Measurements from ENCODE around the gene XCL2.

XCL2 gene

DNA sequence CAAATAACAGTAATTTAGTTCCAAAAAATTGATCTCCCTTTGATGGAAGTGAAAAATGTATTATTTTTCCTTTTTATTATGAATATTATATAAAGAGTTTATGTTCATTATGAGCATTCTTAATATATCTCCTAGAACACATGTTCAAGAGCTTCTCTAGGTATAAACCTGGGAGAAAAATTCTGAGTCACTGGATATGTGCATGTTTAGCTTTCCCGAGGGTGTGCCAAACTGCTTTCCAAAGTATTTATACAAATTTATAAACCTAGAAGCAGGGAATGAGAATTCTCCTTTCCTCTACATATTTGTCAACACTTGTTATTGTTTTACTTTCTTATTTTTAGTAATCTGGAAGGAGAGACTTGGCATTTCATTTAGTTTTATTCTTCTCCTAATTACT is 25.0 kb downstream of the XCL2 start:
- TF ChIP-seq SNAI2 (CRISPR knock-in tag; IDR thresholded peaks at IDR 0.05) (no peak), ZNF8 (CRISPR knock-in tag; IDR thresholded peaks at IDR 0.05) (no peak), ESRRG (CRISPR knock-in tag; IDR thresholded peaks at IDR 0.05) (no peak), RARB (CRISPR knock-in tag; IDR thresholded peaks at IDR 0.05) (no peak), ZNF565 (CRISPR knock-in tag; conservative IDR thresholded peaks at IDR 0.05; ENCODE audit: low read depth) (no peak), ZC3H10 (CRISPR knock-in tag; IDR thresholded peaks at IDR 0.05) (no peak), TOX (CRISPR knock-in tag; IDR thresholded peaks at IDR 0.05; ENCODE audit: borderline replicate concordance) (no peak), ISL1 (CRISPR knock-in tag; IDR thresholded peaks at IDR 0.05) (no peak), ARNTL (CRISPR knock-in tag; IDR thresholded peaks at IDR 0.05; ENCODE audit: borderline replicate concordance, low read depth) (no peak), CSDC2 (CRISPR knock-in tag; IDR thresholded peaks at IDR 0.05) (no peak), ZFP3 (CRISPR knock-in tag; IDR thresholded peaks at IDR 0.05) (no peak)
- TF ChIP-seq, protein P1, sequence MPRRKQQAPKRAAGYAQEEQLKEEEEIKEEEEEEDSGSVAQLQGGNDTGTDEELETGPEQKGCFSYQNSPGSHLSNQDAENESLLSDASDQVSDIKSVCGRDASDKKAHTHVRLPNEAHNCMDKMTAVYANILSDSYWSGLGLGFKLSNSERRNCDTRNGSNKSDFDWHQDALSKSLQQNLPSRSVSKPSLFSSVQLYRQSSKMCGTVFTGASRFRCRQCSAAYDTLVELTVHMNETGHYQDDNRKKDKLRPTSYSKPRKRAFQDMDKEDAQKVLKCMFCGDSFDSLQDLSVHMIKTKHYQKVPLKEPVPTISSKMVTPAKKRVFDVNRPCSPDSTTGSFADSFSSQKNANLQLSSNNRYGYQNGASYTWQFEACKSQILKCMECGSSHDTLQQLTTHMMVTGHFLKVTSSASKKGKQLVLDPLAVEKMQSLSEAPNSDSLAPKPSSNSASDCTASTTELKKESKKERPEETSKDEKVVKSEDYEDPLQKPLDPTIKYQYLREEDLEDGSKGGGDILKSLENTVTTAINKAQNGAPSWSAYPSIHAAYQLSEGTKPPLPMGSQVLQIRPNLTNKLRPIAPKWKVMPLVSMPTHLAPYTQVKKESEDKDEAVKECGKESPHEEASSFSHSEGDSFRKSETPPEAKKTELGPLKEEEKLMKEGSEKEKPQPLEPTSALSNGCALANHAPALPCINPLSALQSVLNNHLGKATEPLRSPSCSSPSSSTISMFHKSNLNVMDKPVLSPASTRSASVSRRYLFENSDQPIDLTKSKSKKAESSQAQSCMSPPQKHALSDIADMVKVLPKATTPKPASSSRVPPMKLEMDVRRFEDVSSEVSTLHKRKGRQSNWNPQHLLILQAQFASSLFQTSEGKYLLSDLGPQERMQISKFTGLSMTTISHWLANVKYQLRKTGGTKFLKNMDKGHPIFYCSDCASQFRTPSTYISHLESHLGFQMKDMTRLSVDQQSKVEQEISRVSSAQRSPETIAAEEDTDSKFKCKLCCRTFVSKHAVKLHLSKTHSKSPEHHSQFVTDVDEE (CRISPR knock-in tag; IDR thresholded peaks at IDR 0.05), result no peak
- TF ChIP-seq, protein P2, sequence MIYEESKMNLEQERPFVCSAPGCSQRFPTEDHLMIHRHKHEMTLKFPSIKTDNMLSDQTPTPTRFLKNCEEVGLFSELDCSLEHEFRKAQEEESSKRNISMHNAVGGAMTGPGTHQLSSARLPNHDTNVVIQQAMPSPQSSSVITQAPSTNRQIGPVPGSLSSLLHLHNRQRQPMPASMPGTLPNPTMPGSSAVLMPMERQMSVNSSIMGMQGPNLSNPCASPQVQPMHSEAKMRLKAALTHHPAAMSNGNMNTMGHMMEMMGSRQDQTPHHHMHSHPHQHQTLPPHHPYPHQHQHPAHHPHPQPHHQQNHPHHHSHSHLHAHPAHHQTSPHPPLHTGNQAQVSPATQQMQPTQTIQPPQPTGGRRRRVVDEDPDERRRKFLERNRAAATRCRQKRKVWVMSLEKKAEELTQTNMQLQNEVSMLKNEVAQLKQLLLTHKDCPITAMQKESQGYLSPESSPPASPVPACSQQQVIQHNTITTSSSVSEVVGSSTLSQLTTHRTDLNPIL (CRISPR knock-in tag; IDR thresholded peaks at IDR 0.05; ENCODE audit: low read depth), result no peak
- no peak for ATAC-seq

DNA sequence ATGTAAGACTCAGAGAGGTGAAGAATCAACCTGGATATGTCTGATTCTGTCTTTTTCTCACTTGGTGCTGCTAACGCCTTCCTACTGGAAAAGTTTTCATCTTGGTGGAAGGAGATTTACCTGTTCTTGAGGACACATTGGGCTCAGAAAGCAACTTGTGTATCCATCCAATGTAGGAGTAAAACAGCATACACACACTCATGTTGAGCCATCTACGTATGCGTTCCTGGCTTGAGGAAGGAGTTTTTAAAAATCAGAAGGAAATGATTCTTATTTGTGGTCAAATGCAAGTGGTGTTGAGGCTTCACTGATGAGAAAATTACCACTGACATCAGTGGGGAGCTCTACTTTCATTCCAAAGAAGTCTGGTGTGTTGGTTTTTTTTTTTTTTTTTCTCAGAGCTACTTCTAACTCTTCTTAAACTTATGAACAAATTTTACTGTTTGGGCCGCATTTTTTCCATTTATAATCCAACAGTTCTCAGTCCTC is 25.6 kb downstream of the XCL2 start:
- no peak for ATAC-seq
- TF ChIP-seq TOX (CRISPR knock-in tag; IDR thresholded peaks at IDR 0.05; ENCODE audit: borderline replicate concordance) (no peak), TCF4 (CRISPR knock-in tag; IDR thresholded peaks at IDR 0.05; ENCODE audit: borderline replicate concordance) (no peak)
- TF ChIP-seq, protein P1 (CRISPR knock-in tag; IDR thresholded peaks at IDR 0.05), result no peak

DNA sequence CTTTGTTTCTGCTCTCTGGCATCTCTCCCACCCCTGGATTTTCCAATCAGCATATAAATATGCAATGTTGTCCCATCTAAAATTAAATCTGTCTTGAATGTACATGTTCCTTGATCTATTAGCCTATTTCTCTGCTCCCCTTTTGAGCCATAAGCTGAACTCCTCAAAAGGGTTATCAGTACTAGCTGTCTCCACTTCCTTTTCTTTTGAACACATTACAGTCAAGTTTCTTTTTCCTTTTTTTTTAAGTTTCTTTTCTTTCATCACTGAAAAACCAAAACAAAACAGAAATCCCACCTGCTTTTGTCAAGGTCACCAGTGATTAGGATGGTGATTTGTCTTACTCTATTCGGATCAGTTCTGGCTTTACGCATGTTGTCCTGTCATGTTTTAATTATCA is 29.3 kb downstream of the XCL2 start:
- TF ChIP-seq ESRRG (CRISPR knock-in tag; IDR thresholded peaks at IDR 0.05), result no peak
- TF ChIP-seq, protein P3, sequence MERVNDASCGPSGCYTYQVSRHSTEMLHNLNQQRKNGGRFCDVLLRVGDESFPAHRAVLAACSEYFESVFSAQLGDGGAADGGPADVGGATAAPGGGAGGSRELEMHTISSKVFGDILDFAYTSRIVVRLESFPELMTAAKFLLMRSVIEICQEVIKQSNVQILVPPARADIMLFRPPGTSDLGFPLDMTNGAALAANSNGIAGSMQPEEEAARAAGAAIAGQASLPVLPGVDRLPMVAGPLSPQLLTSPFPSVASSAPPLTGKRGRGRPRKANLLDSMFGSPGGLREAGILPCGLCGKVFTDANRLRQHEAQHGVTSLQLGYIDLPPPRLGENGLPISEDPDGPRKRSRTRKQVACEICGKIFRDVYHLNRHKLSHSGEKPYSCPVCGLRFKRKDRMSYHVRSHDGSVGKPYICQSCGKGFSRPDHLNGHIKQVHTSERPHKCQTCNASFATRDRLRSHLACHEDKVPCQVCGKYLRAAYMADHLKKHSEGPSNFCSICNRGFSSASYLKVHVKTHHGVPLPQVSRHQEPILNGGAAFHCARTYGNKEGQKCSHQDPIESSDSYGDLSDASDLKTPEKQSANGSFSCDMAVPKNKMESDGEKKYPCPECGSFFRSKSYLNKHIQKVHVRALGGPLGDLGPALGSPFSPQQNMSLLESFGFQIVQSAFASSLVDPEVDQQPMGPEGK (CRISPR knock-in tag; IDR thresholded peaks at IDR 0.05; ENCODE audit: borderline replicate concordance), result no peak
- TF ChIP-seq ZFP3 (CRISPR knock-in tag; IDR thresholded peaks at IDR 0.05), result no peak
- TF ChIP-seq OSR1 (CRISPR knock-in tag; IDR thresholded peaks at IDR 0.05), result no peak
- no peak for TF ChIP-seq TCF4 (CRISPR knock-in tag; IDR thresholded peaks at IDR 0.05; ENCODE audit: borderline replicate concordance)
- no peak for ATAC-seq

DNA sequence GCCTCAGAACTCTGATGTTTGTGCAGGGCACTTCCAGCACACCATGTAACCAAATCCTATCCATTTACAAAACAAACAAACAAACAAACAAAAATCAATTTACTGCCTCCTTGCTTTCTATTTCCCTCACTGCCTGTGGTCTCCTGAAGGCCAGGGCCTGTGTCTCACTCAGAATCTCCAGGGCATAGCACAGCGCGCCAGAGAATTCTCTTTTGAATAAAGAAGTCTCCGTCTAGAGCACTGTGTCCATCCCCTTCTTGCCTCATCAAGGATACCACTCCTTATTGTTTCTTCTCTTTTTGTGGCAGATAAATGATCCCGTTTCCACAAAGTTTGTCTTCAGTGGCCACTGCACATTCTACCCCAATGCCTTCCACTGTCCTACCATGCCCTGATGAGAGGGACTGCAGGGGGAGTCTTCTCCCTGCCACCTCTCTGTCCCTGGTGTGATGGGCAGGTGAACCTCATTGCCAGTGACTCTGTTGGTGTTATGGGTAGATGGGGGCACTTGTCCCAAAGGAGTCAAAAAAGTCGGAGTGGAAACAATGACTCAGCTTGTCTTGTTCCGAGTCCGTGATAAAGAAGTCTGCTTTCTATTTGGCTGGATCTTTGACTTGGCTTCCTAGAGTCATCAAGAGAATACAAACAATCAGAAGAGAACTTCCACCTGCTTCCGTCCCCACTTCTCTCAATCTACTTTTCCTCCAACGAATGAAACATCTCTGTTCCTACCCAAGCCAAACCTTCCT is 30.0 kb downstream of the XCL2 start:
- ATAC-seq, result no peak
- TF ChIP-seq SNAI2 (CRISPR knock-in tag; IDR thresholded peaks at IDR 0.05), result no peak
- TF ChIP-seq, protein P4, sequence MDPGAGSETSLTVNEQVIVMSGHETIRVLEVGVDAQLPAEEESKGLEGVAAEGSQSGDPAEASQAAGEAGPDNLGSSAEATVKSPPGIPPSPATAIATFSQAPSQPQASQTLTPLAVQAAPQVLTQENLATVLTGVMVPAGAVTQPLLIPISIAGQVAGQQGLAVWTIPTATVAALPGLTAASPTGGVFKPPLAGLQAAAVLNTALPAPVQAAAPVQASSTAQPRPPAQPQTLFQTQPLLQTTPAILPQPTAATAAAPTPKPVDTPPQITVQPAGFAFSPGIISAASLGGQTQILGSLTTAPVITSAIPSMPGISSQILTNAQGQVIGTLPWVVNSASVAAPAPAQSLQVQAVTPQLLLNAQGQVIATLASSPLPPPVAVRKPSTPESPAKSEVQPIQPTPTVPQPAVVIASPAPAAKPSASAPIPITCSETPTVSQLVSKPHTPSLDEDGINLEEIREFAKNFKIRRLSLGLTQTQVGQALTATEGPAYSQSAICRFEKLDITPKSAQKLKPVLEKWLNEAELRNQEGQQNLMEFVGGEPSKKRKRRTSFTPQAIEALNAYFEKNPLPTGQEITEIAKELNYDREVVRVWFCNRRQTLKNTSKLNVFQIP (CRISPR knock-in tag; IDR thresholded peaks at IDR 0.05; ENCODE audit: borderline replicate concordance, low read depth), result no peak
- no peak for TF ChIP-seq TCF4 (CRISPR knock-in tag; IDR thresholded peaks at IDR 0.05; ENCODE audit: borderline replicate concordance)
- no peak for TF ChIP-seq ZNF565 (CRISPR knock-in tag; conservative IDR thresholded peaks at IDR 0.05; ENCODE audit: low read depth)
- no peak for TF ChIP-seq CSDC2 (CRISPR knock-in tag; IDR thresholded peaks at IDR 0.05)
- TF ChIP-seq GLIS3 (CRISPR knock-in tag; IDR thresholded peaks at IDR 0.05), result no peak
- TF ChIP-seq, protein P3 (CRISPR knock-in tag; IDR thresholded peaks at IDR 0.05; ENCODE audit: borderline replicate concordance), result no peak
- no peak for TF ChIP-seq BACH2 (CRISPR knock-in tag; IDR thresholded peaks at IDR 0.05; ENCODE audit: borderline replicate concordance)
- TF ChIP-seq TOX (CRISPR knock-in tag; IDR thresholded peaks at IDR 0.05; ENCODE audit: borderline replicate concordance), result no peak
- TF ChIP-seq ZNF70 (CRISPR knock-in tag; IDR thresholded peaks at IDR 0.05), result no peak
- TF ChIP-seq OSR1 (CRISPR knock-in tag; IDR thresholded peaks at IDR 0.05), result no peak
- TF ChIP-seq, protein P2 (CRISPR knock-in tag; IDR thresholded peaks at IDR 0.05; ENCODE audit: low read depth), result no peak

Data from SK-N-SH treated with all-trans-retinoic acid at 6 μM for 48 hours (cell line).